K562 (cell line): ENCODE data around the gene RGS19. TPM values are rescaled to one million over a fixed set of nuclear protein-coding genes. Genes with fewer than 3 reads are reported as not detected.

ENCODE experiments used
- ATAC-seq: fragments of 200-7000 bp; cut with Tn5 transposase; 3 replicates; pipeline ENCODE4 v1.9.1; 2020; ENCODE audit warnings: moderate library complexity
- BruUV-seq: library from RNA; stranded (reverse); fragments of 400-500 nt; replicated peaks from 2 replicates; lab custom pipeline; 2021; lab: Mats Ljungman, UMichigan
- CTCF ChIA-PET: fragments of 300-600 bp; formaldehyde crosslinking; extraction: SDS; loops from one replicate; lab custom pipeline; 2021; ENCODE audit warnings: low intra/inter-chr PET ratio; lab: Yijun Ruan, JAX
- POLR2A ChIA-PET: fragments of 300-600, 350-650 bp; sonication (Branson Sonifier 250); formaldehyde crosslinking; extraction: SDS; loops from one replicate; lab custom pipeline; 2021; ENCODE audit warnings: antibody characterized with exemption, inconsistent platforms; lab: Yijun Ruan, JAX
- DNase-seq, 4 experiments: peaks; one replicate each; pipeline versions ENCODE4 v3.0.0 to v3.0.0-alpha.2; 2011 to 2018; ENCODE audit warnings: low spot score in 3 of 4, mixed read lengths in 3 of 4; ENCODE audit errors: extremely low read depth in 1 of 4
- FAIRE-seq: peaks from 2 replicates; lab custom pipeline; 2011; peaks lifted over from hg19 to GRCh38; lab: Jason Lieb, UNC
- H2AFZ ChIP-seq: 2 replicates; pipeline ENCODE4 v1.6.0; 2011; ENCODE audit warnings: low read depth, low read length, control low read depth, inconsistent platforms
- H3K27ac ChIP-seq: fragments of 200-600 bp; 3 replicates; pipeline ENCODE4 v1.8.0; 2011; ENCODE audit warnings: low read depth, mild to moderate bottlenecking, control low read depth, inconsistent platforms, low read length, moderate library complexity, mixed read lengths; ENCODE audit errors: extremely low read depth
- H3K27me3 ChIP-seq, 2 experiments: fragments of 300-600 bp in 1 of 2; 2 replicates in 1 of 2; 3 replicates in 1 of 2; pipeline versions ENCODE4 v1.6.0 to v1.8.0; 2011; ENCODE audit warnings: inconsistent platforms in 2 of 2, low read length in 2 of 2, mild to moderate bottlenecking in 1 of 2, mixed read lengths in 1 of 2, moderate library complexity in 1 of 2; ENCODE audit not compliant: control insufficient read depth in 2 of 2, insufficient read depth in 2 of 2
- H3K36me3 ChIP-seq: fragments of 300-600 bp; 3 replicates; pipeline ENCODE4 v1.8.0; 2011; ENCODE audit warnings: mild to moderate bottlenecking, low read length, inconsistent platforms; ENCODE audit not compliant: control insufficient read depth, insufficient read depth
- H3K4me1 ChIP-seq, 2 experiments: fragments of 200-600 bp in 1 of 2; replicated peaks in 1 of 2; 2 replicates in 1 of 2; 3 replicates in 1 of 2; pipeline versions ENCODE4 v1.5.1 to v1.8.0; 2011; ENCODE audit warnings: inconsistent platforms in 2 of 2, low read length in 2 of 2, mild to moderate bottlenecking in 1 of 2, mixed read lengths in 1 of 2, moderate library complexity in 1 of 2; ENCODE audit not compliant: control insufficient read depth in 2 of 2, insufficient read depth in 2 of 2
- H3K4me2 ChIP-seq: 2 replicates; pipeline ENCODE4 v1.6.1; 2011; ENCODE audit warnings: low read length, control low read depth, inconsistent platforms, mixed read lengths; ENCODE audit not compliant: insufficient read depth
- H3K4me3 ChIP-seq: fragments of 200-600 bp; sonication (generic), shearing (Covaris generic); 2 replicates; pipeline ENCODE4 v1.5.1; 2016; ENCODE audit warnings: control low read depth, inconsistent platforms
- H3K79me2 ChIP-seq: fragments of 200-600 bp; 3 replicates; pipeline ENCODE4 v1.8.0; 2011; ENCODE audit warnings: low read length, inconsistent platforms; ENCODE audit not compliant: control insufficient read depth, insufficient read depth
- H3K9ac ChIP-seq, 2 experiments: 2 replicates each; pipeline versions ENCODE4 v1.6.0 to v1.6.1; 2011; ENCODE audit warnings: low read depth in 2 of 2, low read length in 2 of 2, control low read depth in 1 of 2, inconsistent platforms in 1 of 2, mild to moderate bottlenecking in 1 of 2, mixed read lengths in 1 of 2; ENCODE audit not compliant: insufficient read depth in 1 of 2
- H3K9me1 ChIP-seq: one replicate; pipeline ENCODE4 v1.6.0; 2011; ENCODE audit warnings: inconsistent platforms, mild to moderate bottlenecking, low read length, moderate library complexity; ENCODE audit not compliant: control insufficient read depth, insufficient read depth
- H3K9me3 ChIP-seq: replicated peaks from 2 replicates; pipeline ENCODE4 v1.5.1; 2011; ENCODE audit warnings: low read depth, low read length, inconsistent platforms; ENCODE audit not compliant: control insufficient read depth, insufficient read depth
- H4K20me1 ChIP-seq: replicated peaks from 2 replicates; pipeline ENCODE4 v1.6.1; 2011; ENCODE audit warnings: low read length, inconsistent platforms, mixed read lengths; ENCODE audit not compliant: control insufficient read depth, insufficient read depth
- CHD2 ChIP-seq: IDR thresholded peaks from 2 replicates; pipeline ENCODE4 v1.6.1; 2011; ENCODE audit warnings: low read depth, low read length
- PHB ChIP-seq: fragments of 250-450 bp; sonication (Bioruptor Pico); IDR thresholded peaks from 2 replicates; pipeline ENCODE4 v1.5.0; 2021
- PHF8 ChIP-seq: fragments of 200-600 bp; sonication (generic); IDR thresholded peaks from 2 replicates; pipeline ENCODE4 v1.6.1; 2012; ENCODE audit warnings: mixed run types, mild to moderate bottlenecking, inconsistent platforms, low read length, moderate library complexity, borderline replicate concordance
- ZBTB11 ChIP-seq, 3 experiments: fragments of 200-800 bp in 1 of 3; fragments of 250-450 bp in 1 of 3; fragments of 450-650 bp in 1 of 3; sonication (Bioruptor Pico) in 1 of 3; sonication (Bioruptor generic) in 1 of 3; formaldehyde crosslinking in 1 of 3; IDR thresholded peaks; 2 replicates each; pipeline versions ENCODE4 v1.6.1 to v1.8.0; 2016 to 2022; ENCODE audit warnings: mild to moderate bottlenecking in 2 of 3, missing genetic modification characterization in 2 of 3, missing compliant biosample characterization in 1 of 3, moderate library complexity in 1 of 3
- ZNF12 ChIP-seq: sonication (generic); formaldehyde crosslinking; IDR thresholded peaks from 2 replicates; pipeline ENCODE4 v1.4.0; 2020; ENCODE audit warnings: mild to moderate bottlenecking, missing genetic modification reagents
- WGBS: fragments of 100-300 bp; shearing (Covaris generic); methylation state at CpG from one replicate; pipeline ENCODE4 v1.1.6; 2016; ENCODE audit warnings: low coverage, mixed read lengths; ENCODE audit not compliant: insufficient coverage; ENCODE audit errors: missing lambda C conversion rate; 5-methylcytosine and 5-hydroxymethylcytosine counted together
- in situ Hi-C: fragments of 300-500 bp; cut with MboI; formaldehyde crosslinking; loops from 4 replicates; pipeline ENCODE4 v1.15.0; 2018; ENCODE audit warnings: inconsistent platforms, mixed read lengths
- intact Hi-C: fragments of 100-400 bp; cut with micrococcal nuclease; formaldehyde crosslinking; loops from 2 replicates; pipeline ENCODE4 v1.14.2; 2022
- polyA plus RNA-seq, 8 experiments: library from polyadenylated mRNA; depleted of rRNA in 4 of 8; stranded (reverse) in 5 of 8; unstranded in 3 of 8; fragments of >200 nt; fragmentation: Nextera tagmentation in 2 of 8; fragmentation: Illumina TruSeq in 1 of 8; extraction: Ambion mirVana in 2 of 8; extraction: Trizol in 1 of 8; gene quantifications; 2 replicates each; pipeline versions ENCODE4 v1.2.1 to v1.2.3, GENCODE V29; 2011 to 2014; ENCODE audit warnings: inconsistent platforms in 1 of 8, missing spikeins in 1 of 8
- total RNA-seq, 7 experiments: library from RNA; depleted of rRNA in 6 of 7; stranded (reverse); fragments of >200 nt in 6 of 7; fragmentation: Illumina TruSeq in 2 of 7; extraction: Trizol in 2 of 7; gene quantifications; 2 replicates each; pipeline versions ENCODE4 v1.2.1 to v1.2.3, GENCODE V29; 2011 to 2021; ENCODE audit warnings: low replicate concordance in 1 of 7

RGS19 gene
- total and polyA plus RNA-seq, 9 of the 15 experiments (the other 6 are each of a cell fraction or from before 2014, with no cell fraction given) = 0.41 to 23.7 (median 14.6) TPM

GRCh38 chr20:64113796-64114355 is 34.6 kb upstream of the RGS19 start:
- no peak for FAIRE-seq
- peaks cover 16% of the 10 kb centered on the region for H4K20me1 ChIP-seq
- H3K79me2 ChIP-seq = no peaks in the 10 kb centered on the region
- no peak overlapping the region for H3K9ac ChIP-seq
- H3K27ac ChIP-seq = no peak overlapping the region
- H3K4me3 ChIP-seq = no peak overlapping the region
- DNase-seq = no peak
- WGBS = 2% methylated on average over 13 of the region's 13 CpGs
- H2AFZ ChIP-seq = no peak overlapping the region
- peaks cover 0 to 26% of the 10 kb centered on the region in 2 experiments; a peak in 1 of 5 replicates for H3K4me1 ChIP-seq
- peaks cover 26 to 64% of the 10 kb centered on the region in 2 experiments; a peak in 4 of 5 replicates for H3K27me3 ChIP-seq
- POLR2A ChIA-PET = interaction anchor here (0.6 kb wide), 1 partner anchor 598 kb away, joined by 4 read pairs; no protein-coding TSS in a partner anchor
- no peaks in the 10 kb centered on the region for H3K9me1 ChIP-seq
- in situ Hi-C loops = no loop called here
- no peak for TF ChIP-seq PHB (CRISPR knock-in tag)
- TF ChIP-seq CHD2 = no peak
- no peak for TF ChIP-seq ZBTB11 (CRISPR knock-in tag; IDR thresholded peaks at IDR 0.05)
- TF ChIP-seq PHF8 = no peak
- TF ChIP-seq ZNF12 (CRISPR knock-in tag) = no peak
- TF ChIP-seq, all 486 proteins: peak for 0
- Histone ChIP-seq H3K9me3 (no peaks in the 10 kb centered on the region), H3K4me2 (no peak overlapping the region), H3K36me3 (no peaks in the 10 kb centered on the region)
- ATAC-seq = no peak
- intact Hi-C loops = no loop called here
- no TSS peak for BruUV-seq
- CTCF ChIA-PET = no interaction called here
